Sigmoid colon (tissue), 7 donors: Measurements from ENCODE around the gene GRID1. TPM values are rescaled to one million over a fixed set of nuclear protein-coding genes. Genes with fewer than 3 reads are reported as not detected.

Experiments
- DNase-seq: peaks from one replicate; pipeline ENCODE4 v3.0.0-alpha.2; 2019
- H3K27ac ChIP-seq, 4 donors: fragments of 200-600 bp; sonication (generic); one replicate each; pipeline ENCODE4 v1.5.1; 2016 to 2019; ENCODE audit warnings: mild to moderate bottlenecking in 1 of 4
- H3K27me3 ChIP-seq, 3 donors: fragments of 200-600 bp; sonication (generic); one replicate each; pipeline ENCODE4 v1.5.1; 2019; ENCODE audit warnings: mild to moderate bottlenecking in 1 of 3
- H3K36me3 ChIP-seq, 4 donors: fragments of 200-600 bp; sonication (generic); one replicate each; pipeline ENCODE4 v1.5.1; 2016 to 2019
- H3K4me1 ChIP-seq, 4 donors: fragments of 200-600 bp; sonication (generic); one replicate each; pipeline ENCODE4 v1.5.1; 2017 to 2019
- H3K4me3 ChIP-seq, 4 donors: fragments of 200-600 bp; sonication (generic); one replicate each; pipeline ENCODE4 v1.5.1; 2017 to 2019; ENCODE audit warnings: mild to moderate bottlenecking in 2 of 4, moderate library complexity in 1 of 4
- H3K9me3 ChIP-seq, 4 donors: fragments of 200-600 bp in 3 of 4; sonication (generic) in 3 of 4; one replicate each; pipeline versions ENCODE4 v1.5.1 to v1.6.1; 2013 to 2019
- CTCF ChIP-seq, 4 experiments: fragments of 450-650 bp in 3 of 4; fragments of 200-600 bp in 1 of 4; IDR thresholded peaks; one replicate each; pipeline ENCODE4 v1.5.1; 2016 to 2019; ENCODE audit warnings: antibody characterized with exemption in 4 of 4, mild to moderate bottlenecking in 3 of 4, moderate library complexity in 2 of 4
- EP300 ChIP-seq, 4 donors: sonication (generic); formaldehyde crosslinking; IDR thresholded peaks; one replicate each; pipeline ENCODE4 v1.6.1; 2017; ENCODE audit warnings: antibody characterized with exemption in 4 of 4
- POLR2A ChIP-seq, 2 donors: fragments of 450-650 bp; IDR thresholded peaks; one replicate each; pipeline ENCODE4 v1.6.1; 2016; ENCODE audit warnings: antibody characterized with exemption in 2 of 2, mild to moderate bottlenecking in 2 of 2, moderate library complexity in 2 of 2
- POLR2AphosphoS5 ChIP-seq, 4 donors: sonication (generic); formaldehyde crosslinking; IDR thresholded peaks; one replicate each; pipeline ENCODE4 v1.6.1; 2017; ENCODE audit warnings: antibody characterized with exemption in 4 of 4
- WGBS, 2 donors: extraction: QIAGEN DNeasy Blood & Tissue Kit; methylation state at CpG; one replicate each; pipeline ENCODE4 v1.1.7; 2013; 5-methylcytosine and 5-hydroxymethylcytosine counted together
- intact Hi-C: fragments of 100-400 bp; cut with DNase I; formaldehyde crosslinking; loops from one replicate; pipeline ENCODE4 v1.15.1; 2023
- polyA plus RNA-seq, 3 donors: library from polyadenylated mRNA; stranded (reverse); fragments of 200-250 nt; gene quantifications; one replicate each; pipeline ENCODE4 v1.2.3, GENCODE V29; 2013
- total RNA-seq, 4 donors: library from RNA; depleted of rRNA; stranded (reverse); fragments of >200 nt; gene quantifications; one replicate each; pipeline ENCODE4 v1.1.0, GENCODE V29; 2016
- donor health status: healthy with polysubstance abuse.
- donor health status: Bipolar disorder and iron deficiency.
- donor health status: healthy.

Gene GRID1
- total and polyA plus RNA-seq, 7 donors, result 0.66 to 4.7 (median 1.1) TPM; not detected in 2

- DNase-seq, result peak; percentile 28
- TF ChIP-seq EP300 (IDR thresholded peaks at IDR 0.05), result no peak
- TF ChIP-seq CTCF (IDR thresholded peaks at IDR 0.05), result no peak
- TF ChIP-seq POLR2A (IDR thresholded peaks at IDR 0.05), result no peak
- no peak for TF ChIP-seq POLR2AphosphoS5 (IDR thresholded peaks at IDR 0.05)
- Histone ChIP-seq H3K4me3 (no peak overlapping the region), H3K4me1 (no peaks in the 10 kb centered on the region), H3K27ac (no peak overlapping the region), H3K27me3 (no peaks in the 10 kb centered on the region), H3K36me3 (no peaks in the 10 kb centered on the region), H3K9me3 (no peaks in the 10 kb centered on the region)
- WGBS, 2 donors, result 89 to 90% methylated on average over 10 of the region's 10 CpGs
- intact Hi-C loops, result no loop called here
These were observed 77.7 kb downstream of the GRID1 start for GRCh38 chr10:86288695-86289576.

- H3K4me1 ChIP-seq, result no peaks in the 10 kb centered on the region
- intact Hi-C loops, result no loop called here
- H3K9me3 ChIP-seq, result no peaks in the 10 kb centered on the region
- no peak overlapping the region for H3K4me3 ChIP-seq
- H3K27me3 ChIP-seq, result no peaks in the 10 kb centered on the region
- no peak for TF ChIP-seq POLR2A (IDR thresholded peaks at IDR 0.05)
- TF ChIP-seq POLR2AphosphoS5 (IDR thresholded peaks at IDR 0.05), result no peak
- no peak for TF ChIP-seq CTCF (IDR thresholded peaks at IDR 0.05)
- TF ChIP-seq EP300 (IDR thresholded peaks at IDR 0.05), result no peak
- no peak overlapping the region for H3K27ac ChIP-seq
- WGBS, 2 donors, result 57 to 71% methylated on average over 6 of the region's 6 CpGs
- DNase-seq, result peak; percentile 39
- H3K36me3 ChIP-seq, result no peaks in the 10 kb centered on the region
These were observed 78.5 kb downstream of the GRID1 start for GRCh38 chr10:86287966-86288579.

GRCh38 chr10:86287110-86287793, 79.3 kb downstream of the GRID1 start:
- H3K4me1 ChIP-seq, result no peaks in the 10 kb centered on the region
- WGBS, 2 donors, result 65 to 75% methylated on average over 10 of the region's 10 CpGs
- H3K27ac ChIP-seq, result no peak overlapping the region
- no peaks in the 10 kb centered on the region for H3K9me3 ChIP-seq
- intact Hi-C loops, result no loop called here
- H3K36me3 ChIP-seq, result no peaks in the 10 kb centered on the region
- H3K4me3 ChIP-seq, result no peak overlapping the region
- DNase-seq, result peak; percentile 33
- TF ChIP-seq POLR2A (IDR thresholded peaks at IDR 0.05) (no peak), POLR2AphosphoS5 (IDR thresholded peaks at IDR 0.05) (no peak), CTCF (IDR thresholded peaks at IDR 0.05) (no peak), EP300 (IDR thresholded peaks at IDR 0.05) (no peak)
- H3K27me3 ChIP-seq, result no peaks in the 10 kb centered on the region

- Histone ChIP-seq H3K4me3 (no peak overlapping the region), H3K4me1 (no peaks in the 10 kb centered on the region), H3K27ac (no peak overlapping the region), H3K36me3 (no peaks in the 10 kb centered on the region), H3K27me3 (no peaks in the 10 kb centered on the region), H3K9me3 (no peaks in the 10 kb centered on the region)
- intact Hi-C loops, result no loop called here
- 80 to 85% methylated on average over 18 of the region's 18 CpGs for WGBS, 2 donors
- DNase-seq, result peak; percentile 26
- TF ChIP-seq POLR2A (IDR thresholded peaks at IDR 0.05) (no peak), POLR2AphosphoS5 (IDR thresholded peaks at IDR 0.05) (no peak), EP300 (IDR thresholded peaks at IDR 0.05) (no peak)
These were observed 80.1 kb downstream of the GRID1 start for GRCh38 chr10:86286236-86287109.
